Thyroid gland (tissue), 4 donors: ENCODE measurements around the gene SGPP1. TPM values are rescaled to one million over a fixed set of nuclear protein-coding genes. Genes with fewer than 3 reads are reported as not detected.

Source experiments
- DNase-seq, 2 donors: peaks; one replicate each; pipeline ENCODE4 v3.0.0-alpha.2; 2019
- H3K27ac ChIP-seq, 3 donors: fragments of 200-600 bp; sonication (generic); 1 replicate in 2 of 3; 2 replicates in 1 of 3; pipeline ENCODE4 v1.5.1; 2016 to 2019; ENCODE audit warnings: mild to moderate bottlenecking in 1 of 3, moderate library complexity in 1 of 3
- H3K27me3 ChIP-seq: fragments of 200-600 bp; sonication (generic); one replicate; pipeline ENCODE4 v1.5.1; 2019
- H3K36me3 ChIP-seq, 2 donors: fragments of 200-600 bp; sonication (generic); one replicate each; pipeline ENCODE4 v1.5.1; 2016 to 2019
- H3K4me1 ChIP-seq, 2 donors: fragments of 200-600 bp; sonication (generic); one replicate each; pipeline ENCODE4 v1.5.1; 2017 to 2019
- H3K4me3 ChIP-seq, 3 donors: fragments of 200-600 bp; sonication (generic); replicated peaks in 1 of 3; 1 replicate in 2 of 3; 2 replicates in 1 of 3; pipeline ENCODE4 v1.5.1; 2016; ENCODE audit warnings: mild to moderate bottlenecking in 1 of 3
- H3K9me3 ChIP-seq: fragments of 200-600 bp; sonication (generic); one replicate; pipeline ENCODE4 v1.5.1; 2017
- POLR2A ChIP-seq, 2 donors: fragments of 450-650 bp; IDR thresholded peaks; one replicate each; pipeline ENCODE4 v1.6.1; 2017; ENCODE audit warnings: antibody characterized with exemption in 2 of 2, mild to moderate bottlenecking in 2 of 2, moderate library complexity in 1 of 2
- whole genome bisulfite sequencing, 2 donors: methylation state at CpG; one replicate each; pipeline ENCODE4 v1.1.5; 2017; 5-methylcytosine and 5-hydroxymethylcytosine counted together
- intact Hi-C: fragments of 100-400 bp; cut with DNase I; formaldehyde crosslinking; loops from one replicate; pipeline ENCODE4 v1.15.1; 2023
- total RNA-seq, 4 donors: library from RNA; depleted of rRNA; stranded (reverse); fragments of >200 nt; gene quantifications; one replicate each; pipeline ENCODE4 v1.2.3, GENCODE V29; 2016
- TF ChIP-seq, protein P1 (sequence below), 6 experiments: fragments of 200-600 bp in 3 of 6; fragments of 450-650 bp in 3 of 6; sonication (generic) in 3 of 6; IDR thresholded peaks; one replicate each; pipeline ENCODE4 v1.5.1; 2016 to 2019; ENCODE audit warnings: antibody characterized with exemption in 6 of 6, mild to moderate bottlenecking in 2 of 6, inconsistent platforms in 1 of 6, moderate library complexity in 1 of 6

The SGPP1 gene
- total RNA-seq, 4 donors from 2014 or later = 19.2 to 38.1 (median 25.7) TPM

DNA sequence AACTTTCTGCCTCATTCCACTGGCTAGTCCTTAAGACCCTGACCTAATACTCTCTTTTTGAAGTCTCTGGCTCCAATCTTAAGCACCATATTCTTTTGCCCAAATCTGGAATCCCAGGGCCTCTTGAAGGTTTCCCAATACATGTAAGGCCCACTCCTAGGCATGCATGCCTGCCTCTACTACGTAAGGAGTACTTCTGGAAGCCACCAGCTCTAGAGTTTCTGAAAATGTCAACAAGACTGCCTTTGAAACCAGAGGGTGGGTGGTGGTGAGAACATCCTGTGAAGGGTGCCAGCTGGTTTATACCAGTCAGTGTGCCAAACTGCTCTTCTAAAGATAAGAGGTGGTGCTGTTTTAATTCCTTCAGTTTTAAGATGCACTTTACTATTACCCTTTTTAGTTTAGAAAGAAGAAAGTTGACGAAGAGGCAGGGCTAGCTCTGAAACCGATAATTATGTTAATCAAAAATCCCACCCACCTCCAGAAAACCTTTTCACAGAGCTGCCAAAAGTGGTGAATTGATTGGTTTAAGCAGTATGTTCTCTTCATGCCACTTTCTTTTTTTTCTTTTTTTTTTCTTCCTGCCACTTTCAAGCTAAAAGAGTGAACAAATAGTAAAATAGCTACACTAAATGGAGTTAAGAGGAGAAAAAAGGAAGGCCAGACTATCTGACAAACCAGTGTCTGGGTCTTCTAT is 77.5 kb downstream of the SGPP1 start:
- intact Hi-C loops = no loop called here
- Histone ChIP-seq H3K27me3 (no peaks in the 10 kb centered on the region), H3K9me3 (no peaks in the 10 kb centered on the region), H3K4me1 (peaks cover 5 to 17% of the 10 kb centered on the region in 2 donors), H3K4me3 (no peak overlapping the region), H3K36me3 (no peaks in the 10 kb centered on the region), H3K27ac (peak overlapping the region; percentile 77 to 91 (median 81))
- DNase-seq = peak; percentile 79 to 83
- 42 to 44% methylated on average over 3 of the region's 3 CpGs for WGBS, 2 donors
- TF ChIP-seq, protein P1, sequence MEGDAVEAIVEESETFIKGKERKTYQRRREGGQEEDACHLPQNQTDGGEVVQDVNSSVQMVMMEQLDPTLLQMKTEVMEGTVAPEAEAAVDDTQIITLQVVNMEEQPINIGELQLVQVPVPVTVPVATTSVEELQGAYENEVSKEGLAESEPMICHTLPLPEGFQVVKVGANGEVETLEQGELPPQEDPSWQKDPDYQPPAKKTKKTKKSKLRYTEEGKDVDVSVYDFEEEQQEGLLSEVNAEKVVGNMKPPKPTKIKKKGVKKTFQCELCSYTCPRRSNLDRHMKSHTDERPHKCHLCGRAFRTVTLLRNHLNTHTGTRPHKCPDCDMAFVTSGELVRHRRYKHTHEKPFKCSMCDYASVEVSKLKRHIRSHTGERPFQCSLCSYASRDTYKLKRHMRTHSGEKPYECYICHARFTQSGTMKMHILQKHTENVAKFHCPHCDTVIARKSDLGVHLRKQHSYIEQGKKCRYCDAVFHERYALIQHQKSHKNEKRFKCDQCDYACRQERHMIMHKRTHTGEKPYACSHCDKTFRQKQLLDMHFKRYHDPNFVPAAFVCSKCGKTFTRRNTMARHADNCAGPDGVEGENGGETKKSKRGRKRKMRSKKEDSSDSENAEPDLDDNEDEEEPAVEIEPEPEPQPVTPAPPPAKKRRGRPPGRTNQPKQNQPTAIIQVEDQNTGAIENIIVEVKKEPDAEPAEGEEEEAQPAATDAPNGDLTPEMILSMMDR (IDR thresholded peaks at IDR 0.05) = no peak
- TF ChIP-seq POLR2A (IDR thresholded peaks at IDR 0.05) = peak in 1 of 2 donors; percentile 40

GRCh38 chr14:63647696-63648410 is 80.0 kb downstream of the SGPP1 start:
- Histone ChIP-seq H3K27ac (peak overlapping the region in 2 of 3 donors; percentile 5 to 23), H3K27me3 (no peaks in the 10 kb centered on the region), H3K9me3 (no peaks in the 10 kb centered on the region), H3K36me3 (no peaks in the 10 kb centered on the region), H3K4me3 (no peak overlapping the region), H3K4me1 (peaks cover 5 to 17% of the 10 kb centered on the region in 2 donors)
- TF ChIP-seq, protein P1 (IDR thresholded peaks at IDR 0.05) = no peak
- TF ChIP-seq POLR2A (IDR thresholded peaks at IDR 0.05) = no peak
- 55 to 66% methylated on average over 6 of the region's 6 CpGs for WGBS, 2 donors
- intact Hi-C loops = no loop called here
- no peak for DNase-seq

DNA sequence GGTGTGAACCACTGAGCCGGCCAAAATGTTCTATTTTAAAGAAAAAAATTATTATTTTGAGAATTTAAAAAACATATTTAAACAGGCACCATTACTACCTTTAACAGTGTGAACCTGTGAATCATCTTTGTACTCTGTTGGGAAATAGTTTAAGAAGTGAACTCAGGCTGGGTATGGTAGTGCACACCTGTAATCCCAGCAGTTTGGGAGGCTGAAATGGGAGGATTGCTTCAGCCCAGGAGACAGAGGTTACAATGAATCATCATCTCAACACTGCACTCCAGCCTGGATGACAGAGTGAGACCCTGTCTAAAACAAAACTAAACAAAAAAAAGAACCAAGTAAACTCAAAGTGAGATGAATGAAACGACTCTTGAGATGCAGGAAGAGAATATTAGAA is 83.1 kb downstream of the SGPP1 start:
- H3K27ac ChIP-seq = no peak overlapping the region
- no peak for TF ChIP-seq POLR2A (IDR thresholded peaks at IDR 0.05)
- TF ChIP-seq, protein P1 (IDR thresholded peaks at IDR 0.05) = no peak
- H3K27me3 ChIP-seq = no peaks in the 10 kb centered on the region
- no peaks in the 10 kb centered on the region for H3K9me3 ChIP-seq
- no peak for DNase-seq
- H3K36me3 ChIP-seq = no peaks in the 10 kb centered on the region
- H3K4me1 ChIP-seq = peaks cover 0 to 11% of the 10 kb centered on the region in 2 donors
- intact Hi-C loops = no loop called here
- 86 to 88% methylated on average over 2 of the region's 2 CpGs for WGBS, 2 donors
- no peak overlapping the region for H3K4me3 ChIP-seq

DNA sequence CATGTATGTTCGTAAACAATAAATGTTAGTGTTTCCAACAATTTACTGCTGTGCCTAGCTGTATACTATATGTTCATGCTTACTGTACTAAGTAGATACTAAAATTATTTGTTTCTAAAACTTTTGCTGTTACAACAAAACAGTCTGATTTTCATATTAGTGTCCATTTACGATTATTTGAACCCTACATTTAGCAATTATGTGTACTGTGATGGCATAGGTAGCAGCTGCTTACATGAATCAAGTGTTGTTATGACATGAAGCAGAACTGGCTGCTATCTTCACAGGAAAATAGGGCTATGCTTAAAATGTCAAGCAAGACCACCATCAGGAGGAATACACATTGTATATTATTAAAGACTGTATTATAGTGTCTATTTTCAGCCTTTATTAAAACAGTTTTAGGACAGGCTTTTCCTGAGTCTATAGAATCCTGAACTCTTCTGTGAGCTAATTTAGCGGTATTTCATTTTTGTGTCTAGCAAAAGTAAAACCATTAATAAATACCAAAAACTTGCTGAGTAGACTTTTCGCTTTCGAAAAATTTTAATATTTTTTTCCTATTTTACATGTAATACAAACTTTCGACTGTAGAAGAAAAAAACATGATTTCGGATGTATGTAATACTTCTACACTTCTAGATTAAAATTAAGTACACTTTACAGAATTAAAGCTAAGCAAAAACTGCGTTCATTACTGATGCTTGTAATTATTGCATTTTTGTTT is 85.0 kb downstream of the SGPP1 start:
- WGBS, 2 donors = 68 to 70% methylated on average over 8 of the region's 8 CpGs
- Histone ChIP-seq H3K9me3 (no peaks in the 10 kb centered on the region), H3K27me3 (no peaks in the 10 kb centered on the region), H3K4me3 (peak overlapping the region in 2 of 3 donors; percentile 43 to 55), H3K4me1 (peaks cover 0 to 6% of the 10 kb centered on the region in 2 donors), H3K36me3 (no peaks in the 10 kb centered on the region), H3K27ac (peak overlapping the region; percentile 91 to 97 (median 97))
- intact Hi-C loops = no loop called here
- no peak for TF ChIP-seq POLR2A (IDR thresholded peaks at IDR 0.05)
- TF ChIP-seq, protein P1 (IDR thresholded peaks at IDR 0.05) = no peak
- no peak for DNase-seq
